Gastrocnemius medialis (tissue), 4 donors: ENCODE measurements around the gene ITPR2. TPM values are rescaled to one million over a fixed set of nuclear protein-coding genes. Genes with fewer than 3 reads are reported as not detected.

Source experiments
- ATAC-seq, 2 donors: fragments of 150-250 bp; one replicate each; pipeline ENCODE4 v1.9.1; 2016
- DNase-seq, 2 donors: peaks; one replicate each; pipeline ENCODE4 v3.0.0-alpha.2; 2019
- H3K27ac ChIP-seq, 4 donors: fragments of 200-600 bp; sonication (generic); 1 replicate in 1 of 4; 2 replicates in 3 of 4; pipeline ENCODE4 v1.5.1; 2016 to 2018; ENCODE audit warnings: mild to moderate bottlenecking in 2 of 4, moderate library complexity in 1 of 4
- H3K27me3 ChIP-seq, 3 donors: fragments of 200-600 bp; sonication (generic) in 2 of 3; 1 replicate in 1 of 3; 2 replicates in 2 of 3; pipeline versions ENCODE4 v1.5.1 to v1.6.0; 2016 to 2019; ENCODE audit warnings: mild to moderate bottlenecking in 1 of 3, moderate library complexity in 1 of 3
- H3K36me3 ChIP-seq, 2 donors: fragments of 200-600 bp; sonication (generic) in 1 of 2; one replicate each; pipeline ENCODE4 v1.5.1; 2017 to 2018
- H3K4me1 ChIP-seq, 2 donors: fragments of 200-600 bp; sonication (generic) in 1 of 2; one replicate each; pipeline ENCODE4 v1.5.1; 2016 to 2017; ENCODE audit warnings: mild to moderate bottlenecking in 2 of 2
- H3K4me3 ChIP-seq, 4 donors: fragments of 200-600 bp; sonication (generic) in 3 of 4; 1 replicate in 1 of 4; 2 replicates in 3 of 4; pipeline ENCODE4 v1.5.1; 2016 to 2019; ENCODE audit warnings: mild to moderate bottlenecking in 2 of 4
- H3K9me3 ChIP-seq, 3 donors: fragments of 200-600 bp; sonication (generic) in 2 of 3; 1 replicate in 1 of 3; 2 replicates in 2 of 3; pipeline ENCODE4 v1.5.1; 2016 to 2019
- CTCF ChIP-seq, 5 experiments: fragments of 450-650 bp in 3 of 5; fragments of 200-600 bp in 2 of 5; sonication (generic) in 2 of 5; IDR thresholded peaks in 4 of 5; conservative IDR thresholded peaks in 1 of 5; 1 replicate in 4 of 5; 2 replicates in 1 of 5; pipeline ENCODE4 v1.5.1; 2016 to 2019; ENCODE audit warnings: antibody characterized with exemption in 5 of 5, mild to moderate bottlenecking in 3 of 5, moderate library complexity in 3 of 5
- POLR2A ChIP-seq, 2 donors: fragments of 450-650 bp; IDR thresholded peaks; one replicate each; pipeline ENCODE4 v1.6.1; 2017; ENCODE audit warnings: antibody characterized with exemption in 2 of 2, mild to moderate bottlenecking in 2 of 2, moderate library complexity in 2 of 2
- in situ Hi-C, 4 donors: fragments of 200-750 bp; cut with MboI; loops; one replicate each; pipeline versions ENCODE4 v1.15.0 to v1.8.0; 2017; ENCODE audit warnings: low sequenced_read_pairs in 4 of 4
- intact Hi-C: fragments of 100-400 bp; cut with DNase I; formaldehyde crosslinking; loops from one replicate; pipeline ENCODE4 v1.15.1; 2023; ENCODE audit warnings: low total_unique reads
- total RNA-seq, 4 donors: library from RNA; depleted of rRNA; stranded (reverse); fragments of >200 nt; gene quantifications; one replicate each; pipeline versions ENCODE4 v1.1.0 to v1.2.3, GENCODE V29; 2016

The ITPR2 gene
- total RNA-seq, 4 donors from 2014 or later = 3.8 to 23.8 (median 4.1) TPM

GRCh38 chr12:26383041-26383440 lies 450.0 kb downstream of the ITPR2 start:
- intact Hi-C loops (no loop called here), in situ Hi-C loops (no loop called here)
- ATAC-seq (no peak), DNase-seq (no peak)
- no peak overlapping the region for H3K27ac ChIP-seq
- H3K4me3 ChIP-seq = no peak overlapping the region
- TF ChIP-seq POLR2A (IDR thresholded peaks at IDR 0.05) = no peak
- no peak for TF ChIP-seq CTCF (IDR thresholded peaks at IDR 0.05 in 4 of 5, conservative IDR thresholded peaks at IDR 0.05 in 1 of 5)
- peaks cover 0 to 7% of the 10 kb centered on the region in 2 donors for H3K36me3 ChIP-seq
- H3K9me3 ChIP-seq = no peaks in the 10 kb centered on the region
- no peaks in the 10 kb centered on the region for H3K4me1 ChIP-seq
- no peaks in the 10 kb centered on the region for H3K27me3 ChIP-seq

GRCh38 chr12:26380897-26381296 lies 452.1 kb downstream of the ITPR2 start:
- Histone ChIP-seq H3K4me3 (no peak overlapping the region), H3K27ac (no peak overlapping the region), H3K9me3 (no peaks in the 10 kb centered on the region), H3K4me1 (no peaks in the 10 kb centered on the region), H3K36me3 (no peaks in the 10 kb centered on the region), H3K27me3 (no peaks in the 10 kb centered on the region)
- ATAC-seq = no peak
- TF ChIP-seq POLR2A (IDR thresholded peaks at IDR 0.05) = no peak
- TF ChIP-seq CTCF (IDR thresholded peaks at IDR 0.05 in 4 of 5, conservative IDR thresholded peaks at IDR 0.05 in 1 of 5) = no peak
- DNase-seq = no peak
- in situ Hi-C loops = no loop called here
- intact Hi-C loops = no loop called here

GRCh38 chr12:26379777-26380467 lies 453.1 kb downstream of the ITPR2 start:
- H3K27me3 ChIP-seq = no peaks in the 10 kb centered on the region
- no peaks in the 10 kb centered on the region for H3K4me1 ChIP-seq
- DNase-seq (no peak), ATAC-seq (no peak)
- no peaks in the 10 kb centered on the region for H3K36me3 ChIP-seq
- intact Hi-C loops (no loop called here), in situ Hi-C loops (no loop called here)
- no peak overlapping the region for H3K27ac ChIP-seq
- no peak for TF ChIP-seq POLR2A (IDR thresholded peaks at IDR 0.05)
- TF ChIP-seq CTCF (IDR thresholded peaks at IDR 0.05 in 4 of 5, conservative IDR thresholded peaks at IDR 0.05 in 1 of 5) = no peak
- H3K9me3 ChIP-seq = no peaks in the 10 kb centered on the region
- no peak overlapping the region for H3K4me3 ChIP-seq

DNA sequence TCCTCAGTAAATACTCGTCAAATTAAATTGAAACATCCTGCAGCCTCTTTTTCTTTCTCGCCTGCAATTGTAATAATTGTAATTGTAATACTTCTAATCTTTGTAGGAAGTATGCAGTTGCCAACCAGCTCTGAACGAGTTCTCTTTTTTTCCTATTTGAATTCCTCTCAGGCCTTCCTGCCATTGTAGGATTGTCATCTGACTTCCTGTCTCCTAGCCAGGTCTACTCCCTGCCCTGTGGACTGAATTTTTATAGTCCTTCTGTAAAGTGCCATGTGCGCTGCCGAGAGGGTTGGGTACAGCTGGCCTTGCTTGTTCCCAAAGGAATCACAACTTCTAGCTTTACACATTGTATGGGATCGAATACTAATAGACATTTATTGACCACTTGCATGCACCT lies 454.3 kb downstream of the ITPR2 start:
- intact Hi-C loops (no loop called here), in situ Hi-C loops (no loop called here)
- DNase-seq (no peak), ATAC-seq (no peak)
- Histone ChIP-seq H3K9me3 (no peaks in the 10 kb centered on the region), H3K4me1 (no peaks in the 10 kb centered on the region), H3K36me3 (no peaks in the 10 kb centered on the region), H3K4me3 (no peak overlapping the region), H3K27ac (no peak overlapping the region), H3K27me3 (no peaks in the 10 kb centered on the region)
- TF ChIP-seq CTCF (IDR thresholded peaks at IDR 0.05 in 4 of 5, conservative IDR thresholded peaks at IDR 0.05 in 1 of 5) (no peak), POLR2A (IDR thresholded peaks at IDR 0.05) (no peak)
